Ecto neural progenitor cell (in vitro differentiated cells): ENCODE measurements around the gene ANKRD13D.
A peak's percentile ranks its signal among the peaks of the same experiment; 100 is the strongest.

ENCODE experiments used
- DNase-seq: peaks from one replicate; pipeline ENCODE4 v3.0.0-alpha.2; 2018; ENCODE audit warnings: low spot score

Gene ANKRD13D

DNA sequence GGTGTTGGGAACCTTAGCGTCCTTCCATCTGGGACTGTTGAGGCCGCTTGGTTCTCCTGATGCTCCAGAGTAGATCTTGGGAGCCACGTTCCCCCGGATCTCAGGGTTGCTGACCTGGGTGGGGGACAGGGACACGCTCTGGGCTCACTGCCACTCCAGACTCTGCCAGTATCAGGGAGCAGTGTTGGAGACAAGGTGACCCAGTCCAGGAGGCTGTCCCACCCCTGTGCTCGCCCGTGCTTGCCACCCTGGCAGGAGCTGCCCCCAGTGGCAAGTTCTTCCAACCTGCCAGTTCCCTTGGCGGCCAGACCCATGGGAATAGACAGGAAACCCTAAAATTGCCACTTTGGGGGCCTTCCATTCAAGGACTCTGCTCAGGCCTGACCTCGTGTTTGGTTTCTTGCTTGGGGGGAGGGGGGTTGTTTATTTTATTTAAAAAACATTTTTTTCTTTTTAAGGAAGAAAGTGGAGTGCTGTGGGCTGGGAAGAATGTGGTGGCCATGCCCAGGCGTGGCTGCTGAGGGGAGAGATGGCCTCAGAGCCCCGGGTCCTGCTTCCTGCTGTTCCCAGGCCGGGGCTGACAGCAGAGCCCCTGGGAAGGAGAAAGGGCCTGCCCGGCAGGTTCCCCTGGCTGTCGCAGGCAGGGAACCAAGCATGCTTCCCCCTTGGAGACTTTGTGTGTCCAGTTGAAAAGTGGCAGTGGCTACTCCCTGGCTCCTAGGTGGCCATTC is 15.7 kb upstream of the ANKRD13D start:
- DNase-seq = no peak

DNA sequence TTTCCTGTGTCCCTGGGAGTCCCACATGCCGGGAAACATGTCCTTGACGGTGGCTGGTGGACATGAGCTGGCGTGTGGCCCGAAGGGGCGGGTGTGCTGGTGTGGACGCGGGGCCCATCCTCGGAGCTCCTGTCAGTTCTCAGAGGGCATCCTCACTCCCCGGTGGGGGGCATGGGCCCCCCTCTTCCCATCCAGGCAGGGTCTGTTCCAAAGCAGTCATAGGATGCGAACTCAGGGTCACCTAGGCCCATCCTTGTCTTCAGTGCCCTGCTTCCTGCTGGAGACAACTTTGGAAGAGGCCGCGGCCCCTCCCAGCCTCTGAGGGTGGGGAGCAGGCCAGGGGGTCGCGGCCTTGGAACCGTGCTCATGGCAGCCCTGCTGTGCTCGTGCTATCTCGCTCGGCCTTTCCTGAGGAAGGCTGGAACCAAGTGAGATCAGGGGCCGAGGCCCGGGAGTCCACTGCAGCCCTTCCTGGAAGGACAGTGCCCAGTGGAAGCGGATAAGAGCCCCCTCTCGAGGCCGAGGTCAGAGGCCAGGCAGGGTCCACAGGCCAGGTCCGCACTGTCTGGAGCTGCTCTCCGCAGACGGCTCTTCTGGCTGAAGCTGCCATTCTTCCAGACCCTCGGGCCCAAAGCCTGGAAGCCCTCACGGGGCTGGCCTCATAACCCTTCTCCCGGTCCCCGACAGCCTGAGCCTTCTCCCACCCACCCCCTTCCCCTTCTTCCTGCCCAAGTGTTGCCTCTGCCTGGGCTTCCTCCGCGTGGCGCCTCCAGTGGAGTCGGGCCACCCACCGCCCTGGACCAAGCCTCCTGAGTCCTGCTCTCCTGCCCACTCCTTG is 14.1 kb upstream of the ANKRD13D start:
- no peak for DNase-seq

DNA sequence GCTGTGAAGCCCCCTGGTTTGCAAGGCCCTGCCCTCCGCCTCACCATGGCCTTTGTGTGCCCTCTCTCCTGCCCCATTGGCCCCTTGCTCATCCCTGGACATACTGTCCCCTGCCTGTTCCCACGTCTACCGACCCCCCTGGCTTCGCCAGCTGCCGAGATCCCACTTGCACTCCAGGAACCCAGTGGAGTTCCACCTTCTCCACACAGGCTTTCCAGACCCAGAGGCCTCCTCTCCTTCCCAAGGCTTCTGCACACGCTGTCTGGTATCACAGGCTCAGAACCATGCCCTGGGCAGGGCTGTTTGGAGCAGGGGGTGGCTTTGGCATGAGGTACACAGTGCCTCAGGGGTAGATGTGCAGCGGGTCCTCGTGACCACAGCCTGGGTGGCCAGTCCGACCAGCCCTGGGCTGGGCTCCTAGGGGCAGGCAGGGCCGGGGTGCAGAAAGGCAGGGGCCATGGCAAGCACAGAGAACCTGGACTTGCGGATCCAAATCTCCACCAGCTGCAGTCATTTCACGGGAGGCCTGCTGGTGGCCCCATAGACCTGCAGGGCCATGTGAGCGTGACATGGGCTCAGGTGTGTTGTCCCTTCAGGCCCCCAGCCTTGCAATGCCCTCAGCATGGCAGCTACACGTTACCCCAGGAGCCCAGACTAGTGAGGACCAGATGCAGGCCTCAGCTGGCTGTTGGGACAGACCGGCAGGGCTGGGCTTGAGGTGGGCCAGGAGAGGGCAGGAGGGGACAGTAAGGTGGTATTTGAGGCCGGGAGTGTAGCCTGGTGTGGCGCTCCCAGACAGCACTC is 13.3 kb upstream of the ANKRD13D start:
- DNase-seq = no peak

DNA sequence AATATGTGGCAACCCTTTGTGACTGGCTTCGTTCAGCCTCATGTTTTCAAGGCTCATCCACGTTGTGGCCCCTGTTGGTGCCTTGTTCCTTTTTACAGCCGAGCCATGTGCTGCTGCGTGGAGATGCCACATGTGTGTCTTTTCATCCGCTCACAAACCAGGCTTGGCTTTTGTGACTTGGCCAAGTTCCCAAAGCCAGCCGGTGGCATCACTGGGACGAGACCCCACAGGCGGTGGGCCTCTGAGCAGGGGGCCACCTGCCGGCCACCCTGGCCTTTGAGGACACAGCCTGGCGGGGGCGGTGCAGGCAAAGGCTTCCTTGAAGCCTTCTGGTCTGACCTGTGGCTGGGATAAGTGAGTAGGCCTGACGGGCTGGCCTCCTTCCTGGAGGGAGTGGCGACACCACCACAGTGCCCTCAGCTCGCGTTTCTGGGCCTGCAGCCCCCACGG is 12.3 kb upstream of the ANKRD13D start:
- DNase-seq = no peak

DNA sequence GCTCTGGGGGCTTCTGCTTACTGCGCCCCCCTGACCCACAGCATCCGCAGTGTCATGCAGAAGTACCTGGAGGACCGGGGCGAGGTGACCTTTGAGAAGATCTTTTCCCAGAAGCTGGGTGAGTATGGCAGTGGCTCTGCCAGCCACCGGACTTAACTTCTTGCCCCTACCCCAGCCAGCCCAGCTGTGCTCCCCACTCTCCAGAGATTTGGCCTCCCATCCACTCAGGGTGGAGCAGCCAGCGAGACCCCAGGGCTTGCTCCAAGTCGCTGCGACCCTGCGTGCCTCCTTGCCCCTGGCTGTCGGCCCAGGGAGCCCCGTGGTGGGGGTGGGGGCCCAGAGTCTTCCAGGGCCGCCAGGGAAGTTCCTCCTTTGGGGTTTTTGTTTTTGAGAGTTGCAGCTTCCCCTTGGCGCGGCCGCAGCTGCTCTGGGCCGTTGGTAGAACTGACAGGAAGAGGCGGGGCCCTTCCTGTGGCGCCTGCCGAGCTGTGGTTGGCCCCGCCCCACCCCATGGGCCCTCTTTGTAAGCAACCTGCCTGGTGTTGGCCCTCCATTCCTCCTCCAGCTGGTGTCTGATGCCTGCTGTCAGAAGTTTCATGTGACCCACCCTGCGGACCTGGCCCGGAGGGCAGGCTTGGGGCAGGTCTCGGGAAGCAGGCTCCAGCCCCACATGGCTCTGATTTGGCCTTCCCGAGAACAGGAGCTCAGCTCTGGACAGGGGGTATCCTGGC is 11.7 kb upstream of the ANKRD13D start:
- DNase-seq = peak; percentile 76

DNA sequence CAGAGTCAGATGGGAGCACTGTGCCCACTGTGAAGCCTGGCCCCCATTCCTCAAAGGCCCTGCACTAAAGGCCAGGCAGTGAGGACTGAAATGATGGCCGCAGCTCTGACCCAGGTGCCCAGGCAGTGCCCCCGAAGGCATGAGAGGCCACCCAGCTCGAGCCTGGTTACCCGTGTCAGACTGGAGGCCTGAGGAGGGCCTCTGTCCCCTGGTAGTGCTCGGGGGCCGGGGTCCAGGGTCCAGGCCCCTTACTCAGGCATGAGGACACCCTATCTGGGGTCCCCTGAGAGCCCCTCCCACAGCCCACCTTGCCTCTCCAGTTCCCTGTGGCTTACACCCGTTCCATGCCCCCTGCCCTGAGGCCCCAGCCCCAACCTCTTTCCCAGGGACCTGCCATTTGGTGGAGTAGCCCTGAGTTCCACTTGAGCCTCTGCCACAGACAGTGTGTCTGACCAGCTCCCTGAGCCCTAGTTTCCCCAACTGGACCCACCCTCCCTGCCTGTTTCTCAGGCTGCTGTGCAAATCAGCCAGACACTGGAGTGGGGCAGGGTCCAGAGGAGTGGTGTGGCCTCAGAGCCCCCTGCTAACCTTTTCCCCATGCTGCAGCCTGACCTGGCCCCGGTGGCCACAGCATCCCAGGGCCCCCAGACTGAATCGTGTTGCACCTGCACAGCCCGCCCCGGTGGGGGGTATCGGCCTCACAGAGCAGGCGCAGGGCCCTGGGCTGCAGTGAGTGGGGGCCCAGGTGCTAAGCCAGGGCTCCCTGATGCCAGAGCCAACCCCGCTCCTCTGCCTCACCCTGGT is 10.8 kb upstream of the ANKRD13D start:
- no peak for DNase-seq

DNA sequence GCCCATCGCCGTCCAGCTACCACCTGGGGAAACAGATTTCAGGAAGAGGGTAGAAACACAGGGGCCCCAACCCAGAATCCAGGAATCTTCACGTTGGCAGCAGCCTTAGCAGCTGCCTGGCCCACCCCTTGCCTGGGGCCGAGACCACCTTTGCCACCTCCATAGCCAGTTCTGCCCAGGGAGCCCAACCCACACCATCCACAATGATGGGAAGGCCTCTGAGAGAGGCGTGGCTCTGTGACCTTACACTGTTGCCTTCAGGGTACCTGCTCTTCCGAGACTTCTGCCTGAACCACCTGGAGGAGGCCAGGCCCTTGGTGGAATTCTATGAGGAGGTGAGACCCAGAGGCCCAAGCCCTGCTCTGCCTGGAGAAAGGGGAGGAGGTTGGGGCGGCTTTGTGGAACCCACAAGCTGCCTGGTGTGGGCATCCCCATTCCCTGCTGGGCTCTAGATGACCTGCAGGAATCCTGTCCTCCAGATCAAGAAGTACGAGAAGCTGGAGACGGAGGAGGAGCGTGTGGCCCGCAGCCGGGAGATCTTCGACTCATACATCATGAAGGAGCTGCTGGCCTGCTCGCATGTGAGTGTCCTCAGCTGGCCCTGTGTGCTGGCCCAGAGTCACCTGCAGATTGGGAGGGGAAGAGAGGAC is 10.0 kb upstream of the ANKRD13D start:
- no peak for DNase-seq

DNA sequence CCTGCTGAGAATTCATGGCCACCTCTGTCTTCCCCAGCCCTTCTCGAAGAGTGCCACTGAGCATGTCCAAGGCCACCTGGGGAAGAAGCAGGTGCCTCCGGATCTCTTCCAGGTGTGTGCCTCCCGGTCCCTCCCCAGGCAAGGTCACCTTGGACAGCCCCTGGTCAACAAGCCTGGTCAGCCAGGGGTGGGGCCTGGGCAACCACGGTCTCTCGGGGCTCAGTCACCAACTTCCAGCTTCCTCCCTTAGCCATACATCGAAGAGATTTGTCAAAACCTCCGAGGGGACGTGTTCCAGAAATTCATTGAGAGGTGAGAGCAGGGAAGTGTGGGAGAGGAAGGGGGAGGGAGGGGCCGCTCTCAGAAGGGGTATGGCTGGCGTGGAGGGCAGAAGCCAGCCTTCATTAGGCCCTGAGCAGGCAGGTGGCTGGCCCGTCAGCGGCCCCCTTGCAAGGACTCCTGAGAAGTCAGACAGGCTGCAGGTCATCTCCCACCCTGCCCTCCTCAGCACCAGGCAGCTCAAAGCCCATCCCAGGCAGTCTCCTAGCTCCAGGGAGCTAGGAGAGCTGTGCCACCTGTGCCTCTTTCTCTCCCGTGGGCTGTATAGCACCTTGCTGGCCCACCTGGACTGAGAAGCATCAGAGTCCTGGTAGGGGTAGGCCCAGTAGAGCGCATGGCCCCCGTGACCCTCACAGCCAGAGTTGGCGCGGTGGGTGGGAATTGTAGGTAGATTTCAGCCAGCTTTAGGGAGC is 9.3 kb upstream of the ANKRD13D start:
- DNase-seq = no peak

DNA sequence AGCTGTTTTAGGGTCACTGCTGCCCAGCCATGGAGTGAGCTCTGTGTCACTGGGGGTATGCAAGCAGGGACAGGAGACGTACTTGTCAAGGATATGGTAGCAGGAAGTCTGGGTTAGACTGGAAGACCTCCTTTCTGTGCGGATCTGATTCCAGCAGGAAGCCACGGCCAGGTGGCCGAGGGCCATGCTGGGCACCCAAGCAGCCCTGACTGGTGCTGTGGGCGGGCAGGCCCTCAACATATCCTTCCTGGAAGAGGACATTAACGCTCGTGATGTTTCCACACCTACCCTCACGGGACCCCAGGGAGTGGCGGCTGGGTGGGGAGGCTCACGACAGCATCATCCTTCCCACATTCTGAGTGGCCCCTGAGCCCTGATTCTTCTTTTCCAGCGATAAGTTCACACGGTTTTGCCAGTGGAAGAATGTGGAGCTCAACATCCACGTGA is 8.7 kb upstream of the ANKRD13D start:
- DNase-seq = no peak

GRCh38 chr11:67280788-67281551 is 8.1 kb upstream of the ANKRD13D start:
- no peak for DNase-seq

DNA sequence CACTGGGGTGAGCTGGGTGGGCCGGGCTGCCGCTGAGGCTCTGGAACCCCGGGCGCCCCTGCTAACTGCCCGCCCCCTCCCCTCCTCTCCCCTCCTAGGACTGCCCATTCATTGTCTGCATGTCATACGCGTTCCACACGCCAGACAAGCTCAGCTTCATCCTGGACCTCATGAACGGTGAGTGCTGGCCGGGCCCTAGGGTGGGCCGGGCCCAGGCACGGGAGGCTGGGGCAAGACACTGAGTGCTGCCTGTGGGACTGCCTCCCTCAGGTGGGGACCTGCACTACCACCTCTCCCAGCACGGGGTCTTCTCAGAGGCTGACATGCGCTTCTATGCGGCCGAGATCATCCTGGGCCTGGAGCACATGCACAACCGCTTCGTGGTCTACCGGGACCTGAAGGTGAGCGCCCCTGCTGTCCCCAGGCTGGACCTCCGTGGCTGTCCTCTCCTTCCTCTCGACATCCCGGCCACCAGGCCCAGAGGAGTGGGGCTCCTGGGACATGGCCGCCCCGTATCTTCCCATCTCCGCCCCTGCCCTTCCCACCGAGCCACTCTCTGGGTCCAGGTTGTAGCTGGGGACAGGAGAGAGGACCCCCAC is 7.5 kb upstream of the ANKRD13D start:
- no peak for DNase-seq

DNA sequence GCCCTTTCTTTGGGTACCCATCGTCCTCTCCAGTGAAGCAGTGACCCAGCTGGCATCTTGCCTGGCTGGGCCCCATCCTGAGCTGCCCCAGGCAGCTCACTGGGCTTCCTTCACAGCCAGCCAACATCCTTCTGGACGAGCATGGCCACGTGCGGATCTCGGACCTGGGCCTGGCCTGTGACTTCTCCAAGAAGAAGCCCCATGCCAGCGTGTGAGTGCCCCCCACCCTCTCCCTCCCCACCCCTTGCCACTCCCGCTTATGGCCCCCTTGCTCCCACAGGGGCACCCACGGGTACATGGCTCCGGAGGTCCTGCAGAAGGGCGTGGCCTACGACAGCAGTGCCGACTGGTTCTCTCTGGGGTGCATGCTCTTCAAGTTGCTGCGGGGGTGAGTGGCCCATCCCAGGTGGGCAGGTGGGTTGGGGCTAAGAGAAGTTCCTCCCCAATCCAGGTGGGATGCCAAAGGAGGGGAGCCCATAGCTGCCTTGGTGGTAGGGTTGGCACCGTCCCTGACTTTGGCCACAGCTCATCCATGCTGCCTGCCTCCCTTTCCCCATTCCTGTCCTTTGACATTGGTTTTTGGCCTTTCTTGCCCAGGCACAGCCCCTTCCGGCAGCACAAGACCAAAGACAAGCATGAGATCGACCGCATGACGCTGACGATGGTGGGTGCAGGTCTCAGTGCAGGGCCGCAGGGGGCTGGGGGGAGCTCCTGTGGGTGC is 6.8 kb upstream of the ANKRD13D start:
- no peak for DNase-seq

DNA sequence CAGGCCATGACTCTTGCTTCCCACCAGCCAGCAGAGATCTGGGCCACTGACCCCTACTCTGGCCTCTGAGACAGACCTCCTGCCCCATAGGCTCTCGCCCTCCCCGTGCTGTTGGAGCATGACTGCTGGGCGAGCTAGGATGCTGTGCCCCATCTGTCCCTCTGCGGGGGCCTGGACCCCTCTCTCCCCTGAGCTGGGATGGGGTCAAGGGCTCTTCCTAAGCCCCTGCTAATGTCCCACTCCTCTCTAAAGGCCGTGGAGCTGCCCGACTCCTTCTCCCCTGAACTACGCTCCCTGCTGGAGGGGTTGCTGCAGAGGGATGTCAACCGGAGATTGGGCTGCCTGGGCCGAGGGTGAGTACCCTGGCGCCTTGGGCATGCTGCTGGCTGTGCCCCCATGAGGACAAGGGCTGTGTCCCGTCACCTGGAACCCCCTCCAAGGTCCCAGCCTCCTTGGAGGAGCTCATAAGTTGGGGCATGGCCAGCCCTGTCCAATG is 6.2 kb upstream of the ANKRD13D start:
- DNase-seq = no peak

DNA sequence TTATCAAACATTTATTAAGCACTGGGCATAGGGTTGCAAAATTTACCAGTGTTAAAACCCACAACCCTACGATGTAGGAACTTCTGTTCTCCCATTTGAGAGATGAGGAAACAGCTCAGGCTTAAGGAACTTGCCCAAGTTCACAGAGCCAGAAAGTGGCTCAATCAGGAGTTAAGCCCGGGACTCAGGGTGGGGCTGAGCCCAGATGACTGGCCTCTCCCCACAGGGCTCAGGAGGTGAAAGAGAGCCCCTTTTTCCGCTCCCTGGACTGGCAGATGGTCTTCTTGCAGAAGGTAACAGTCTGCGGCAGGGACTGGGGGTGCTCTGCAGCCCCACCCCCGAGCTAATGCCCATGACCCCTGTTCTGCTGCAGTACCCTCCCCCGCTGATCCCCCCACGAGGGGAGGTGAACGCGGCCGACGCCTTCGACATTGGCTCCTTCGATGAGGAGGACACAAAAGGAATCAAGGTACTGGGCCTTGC is 5.6 kb upstream of the ANKRD13D start:
- no peak for DNase-seq

- no peak for DNase-seq
These were observed 4.1 kb upstream of the ANKRD13D start for GRCh38 chr11:67284811-67285540.
